ENCODE measurements around the gene MTHFD1L.

GRCh38 chr6:150863213-150863928 lies 2.1 kb upstream of the MTHFD1L start:
- no peak for TF ChIP-seq CTCF (conservative IDR thresholded peaks at IDR 0.05; ENCODE audit: low read depth, low read length)
- TF ChIP-seq POLR2A (IDR thresholded peaks at IDR 0.05; ENCODE audit: low read depth, low read length): no peak
- no peak for TF ChIP-seq RFX5 (IDR thresholded peaks at IDR 0.05; ENCODE audit: low read depth, low read length)
- TF ChIP-seq CEBPB (IDR thresholded peaks at IDR 0.05; ENCODE audit: low read depth, low read length): no peak
- TF ChIP-seq RCOR1 (IDR thresholded peaks at IDR 0.05; ENCODE audit: insufficient replicate concordance, low read length): no peak
- TF ChIP-seq MAZ (IDR thresholded peaks at IDR 0.05; ENCODE audit: borderline replicate concordance, low read depth, low read length): no peak
- no peak for TF ChIP-seq NFE2L2 (IDR thresholded peaks at IDR 0.05; ENCODE audit: low read depth, low read length)
